ENCODE results near the gene TNPO2. TPM values are rescaled to one million over a fixed set of nuclear protein-coding genes. Genes with fewer than 3 reads are reported as not detected.
A peak's percentile ranks its signal among the peaks of the same experiment; 100 is the strongest.
"Not testable (repeated sequence)": the region's sequence is repeated elsewhere in the genome, so short reads cannot be mapped to it uniquely, and the experiment has no call there.

The TNPO2 gene
- total RNA-seq, 1 donor from 2014 or later, result 99.7 TPM

GRCh38 chr19:12687496-12688196 is 36.1 kb downstream of the TNPO2 start, which contains the start of gene GNG14:
Gene GNG14 (plus strand): TSS chr19:12687998. CDS start chr19:12688049, 51 bp downstream.
- Mint-ChIP-seq H3K4me3 (no peak within 1 kb of the TSS), H3K27me3 (no peaks in the 10 kb centered on the region), H3K4me1 (ENCODE audit: unreplicated experiment) (no peaks in the 10 kb centered on the region), H3K36me3 (no peaks in the 10 kb centered on the region), H3K27ac (no peak within 1 kb of the TSS), H3K9me3 (no peaks in the 10 kb centered on the region)
- DNase-seq (ENCODE audit: extremely low spot score, unreplicated experiment), result no peak
- no peak for TF ChIP-seq CTCF (conservative IDR thresholded peaks at IDR 0.05)

DNA sequence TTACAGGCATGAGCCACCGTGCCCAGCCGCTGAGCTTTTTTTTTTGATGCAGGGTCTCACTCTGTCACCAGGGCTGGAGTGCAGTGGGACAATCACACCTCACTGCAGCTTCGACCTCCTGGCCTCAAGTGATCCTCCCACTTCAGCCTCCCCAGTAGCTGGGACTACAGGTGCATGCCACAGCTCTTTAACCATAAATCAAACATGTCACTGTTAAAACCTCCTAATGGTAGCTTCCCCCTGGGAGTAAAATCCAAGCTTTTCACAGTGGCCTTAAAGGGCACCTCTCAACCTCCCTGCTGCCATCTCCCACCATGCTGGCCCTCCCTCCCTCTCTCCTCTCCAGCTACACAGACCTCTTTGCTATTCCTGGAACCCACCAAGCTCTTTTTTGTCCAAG is 37.9 kb downstream of the TNPO2 start:
- H3K4me1 Mint-ChIP-seq (ENCODE audit: unreplicated experiment), result peaks cover 6% of the 10 kb centered on the region
- no peak overlapping the region for H3K27ac Mint-ChIP-seq
- DNase-seq (ENCODE audit: extremely low spot score, unreplicated experiment), result no peak
- no peak for TF ChIP-seq CTCF (conservative IDR thresholded peaks at IDR 0.05)
- no peak overlapping the region for H3K4me3 Mint-ChIP-seq
- peaks cover 6% of the 10 kb centered on the region for H3K36me3 Mint-ChIP-seq
- no peaks in the 10 kb centered on the region for H3K9me3 Mint-ChIP-seq
- H3K27me3 Mint-ChIP-seq, result no peaks in the 10 kb centered on the region

DNA sequence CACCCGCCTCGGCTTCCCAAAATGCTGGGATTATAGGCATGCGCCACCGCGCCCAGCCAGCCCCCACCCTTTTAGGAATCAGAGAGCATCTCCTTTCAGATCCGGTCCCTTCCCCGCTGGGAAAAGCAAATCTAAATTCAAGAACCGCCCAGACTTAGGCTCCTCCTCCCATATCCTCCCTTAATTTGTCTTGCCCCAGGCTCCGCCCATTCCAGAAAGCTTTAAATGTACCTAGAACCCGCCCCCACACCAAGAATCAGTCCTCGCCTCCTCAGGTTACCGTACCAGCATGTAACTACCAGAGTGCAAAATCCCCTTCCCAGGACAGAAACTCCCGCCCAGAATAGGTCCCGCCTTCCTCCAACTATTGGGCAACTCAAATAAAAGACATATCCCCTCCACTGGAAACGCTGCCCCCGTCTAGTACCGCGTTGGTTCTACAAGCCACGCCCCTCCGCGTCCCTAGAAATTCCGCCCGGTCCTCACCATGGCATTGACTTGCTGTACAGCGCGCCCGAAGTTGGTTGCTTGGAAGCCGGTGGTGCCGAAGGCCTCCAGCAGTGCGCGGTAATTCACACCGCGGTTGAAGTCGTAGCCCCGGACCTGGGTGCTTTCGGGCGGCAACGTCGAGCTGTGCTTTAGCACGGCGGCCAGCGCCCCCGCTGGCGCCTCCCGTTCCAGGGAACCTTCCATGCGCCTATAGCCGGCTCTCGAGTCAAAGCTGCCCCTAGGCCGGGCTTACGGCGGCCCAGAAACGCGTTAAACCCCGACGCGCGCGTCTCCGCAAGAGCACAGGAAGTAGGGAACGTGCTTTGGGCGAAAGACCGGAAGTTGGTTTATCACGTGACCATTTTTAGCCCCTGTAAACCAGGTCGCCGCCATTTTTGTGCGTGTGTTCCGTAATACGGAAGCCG is 42.4 kb downstream of the TNPO2 start, which contains the start of gene DHPS:
DHPS (minus strand) TSS at position 807 of the 914 bp plus-strand sequence; CDS start at position 693, 114 bp downstream.
- Mint-ChIP-seq H3K27ac (peak within 1 kb of the TSS; percentile 97), H3K36me3 (peaks cover 20% of the 10 kb centered on the region), H3K27me3 (no peaks in the 10 kb centered on the region), H3K9me3 (no peaks in the 10 kb centered on the region), H3K4me3 (peak within 1 kb of the TSS; percentile 98), H3K4me1 (ENCODE audit: unreplicated experiment) (peaks cover 6% of the 10 kb centered on the region)
- TF ChIP-seq CTCF (conservative IDR thresholded peaks at IDR 0.05), result no peak
- DNase-seq (ENCODE audit: extremely low spot score, unreplicated experiment), result peak; percentile 88

GRCh38 chr19:12680034-12680433 is 43.7 kb downstream of the TNPO2 start:
- H3K27me3 Mint-ChIP-seq, result no peaks in the 10 kb centered on the region
- no peaks in the 10 kb centered on the region for H3K9me3 Mint-ChIP-seq
- H3K36me3 Mint-ChIP-seq, result peaks cover 22% of the 10 kb centered on the region
- TF ChIP-seq CTCF (conservative IDR thresholded peaks at IDR 0.05), result no peak
- no peak for DNase-seq (ENCODE audit: extremely low spot score, unreplicated experiment)
- H3K27ac Mint-ChIP-seq, result no peak overlapping the region
- H3K4me3 Mint-ChIP-seq, result peak overlapping the region; percentile 39
- H3K4me1 Mint-ChIP-seq (ENCODE audit: unreplicated experiment), result peaks cover 6% of the 10 kb centered on the region

DNA sequence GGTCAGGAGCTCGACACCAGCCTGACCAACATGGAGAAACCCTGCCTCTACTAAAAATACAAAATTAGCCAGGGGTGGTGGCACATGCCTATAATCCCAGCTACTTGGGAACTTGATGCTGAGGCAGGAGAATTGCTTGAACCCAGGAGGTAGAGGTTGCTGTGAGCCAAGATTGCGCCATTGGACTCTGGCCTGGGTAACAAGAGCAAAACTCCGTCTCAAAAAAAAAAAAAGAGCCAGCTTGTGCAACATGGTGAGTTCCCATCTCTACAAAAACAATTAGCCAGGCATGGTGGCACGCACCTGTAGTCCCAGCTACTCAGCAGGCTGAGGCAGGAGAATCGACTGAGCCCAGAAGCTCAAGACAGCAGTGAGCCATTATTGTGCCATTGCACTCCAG is 45.7 kb downstream of the TNPO2 start:
- H3K4me1 Mint-ChIP-seq (ENCODE audit: unreplicated experiment), result not testable (repeated sequence)

GRCh38 chr19:12676928-12677327 is 46.8 kb downstream of the TNPO2 start:
- H3K27me3 Mint-ChIP-seq, result no peaks in the 10 kb centered on the region
- H3K4me1 Mint-ChIP-seq (ENCODE audit: unreplicated experiment), result peaks cover 9% of the 10 kb centered on the region
- H3K9me3 Mint-ChIP-seq, result no peaks in the 10 kb centered on the region
- no peak for TF ChIP-seq CTCF (conservative IDR thresholded peaks at IDR 0.05)
- no peak overlapping the region for H3K4me3 Mint-ChIP-seq
- peak overlapping the region; percentile 63 for H3K27ac Mint-ChIP-seq
- DNase-seq (ENCODE audit: extremely low spot score, unreplicated experiment), result no peak
- peaks cover 31% of the 10 kb centered on the region for H3K36me3 Mint-ChIP-seq

More for the DNA sequence above, 45.7 kb downstream of the TNPO2 start:
- H3K4me3 Mint-ChIP-seq; DNase-seq (ENCODE audit: extremely low spot score, unreplicated experiment); H3K27ac Mint-ChIP-seq; H3K27me3 Mint-ChIP-seq; H3K9me3 Mint-ChIP-seq: not testable (repeated sequence)
- peaks cover 27% of the 10 kb centered on the region for H3K36me3 Mint-ChIP-seq
